ENCODE results near the gene KEAP1.

KEAP1 gene

GRCh38 chr19:10442698-10443097 is 60.5 kb downstream of the KEAP1 start:
- DNase-seq, result no peak

- DNase-seq, result no peak
These were observed 63.6 kb downstream of the KEAP1 start for GRCh38 chr19:10439588-10439987.
